Kidney (tissue), 14 donors: Measurements from ENCODE around the gene WNK2. TPM values are rescaled to one million over a fixed set of nuclear protein-coding genes. Genes with fewer than 3 reads are reported as not detected.

ENCODE experiments used
- DNase-seq, 5 donors: peaks; one replicate each; pipeline ENCODE4 v3.0.0-alpha.2; 2013 to 2020
- FAIRE-seq: peaks from 2 replicates; lab custom pipeline; 2012; peaks lifted over from hg19 to GRCh38; lab: Jason Lieb, UNC
- H3K27ac ChIP-seq, 2 donors: one replicate each; pipeline ENCODE4 v1.7.0; 2013; ENCODE audit warnings: low read depth in 2 of 2, low read length in 2 of 2, inconsistent platforms in 1 of 2
- H3K27me3 ChIP-seq: one replicate; pipeline ENCODE4 v1.7.1; 2013; ENCODE audit warnings: low read length, inconsistent platforms; ENCODE audit not compliant: control insufficient read depth, insufficient read depth
- H3K36me3 ChIP-seq, 3 donors: one replicate each; pipeline versions ENCODE4 v1.7.0 to v1.7.1; 2013; ENCODE audit warnings: low read length in 3 of 3, control low read depth in 1 of 3, inconsistent platforms in 1 of 3; ENCODE audit not compliant: insufficient read depth in 3 of 3, control insufficient read depth in 2 of 3
- H3K4me1 ChIP-seq, 3 donors: one replicate each; pipeline versions ENCODE4 v1.7.0 to v1.7.1; 2013; ENCODE audit warnings: low read length in 3 of 3, inconsistent platforms in 1 of 3, low read depth in 1 of 3; ENCODE audit not compliant: control insufficient read depth in 2 of 3, insufficient read depth in 2 of 3
- H3K4me3 ChIP-seq, 3 donors: one replicate each; pipeline versions ENCODE4 v1.7.0 to v1.8.1; 2013; ENCODE audit warnings: low read length in 3 of 3, control low read depth in 1 of 3, inconsistent platforms in 1 of 3
- H3K9ac ChIP-seq, 3 donors: one replicate each; pipeline versions ENCODE4 v1.7.0 to v1.7.1; 2013; ENCODE audit warnings: low read length in 3 of 3, control low read depth in 1 of 3, inconsistent platforms in 1 of 3
- H3K9me3 ChIP-seq, 3 donors: one replicate each; pipeline versions ENCODE4 v1.7.0 to v1.7.1; 2013; ENCODE audit warnings: low read length in 3 of 3, control low read depth in 1 of 3, inconsistent platforms in 1 of 3; ENCODE audit not compliant: control insufficient read depth in 2 of 3, insufficient read depth in 1 of 3
- intact Hi-C: fragments of 100-400 bp; cut with DNase I; formaldehyde crosslinking; loops from one replicate; pipeline ENCODE4 v1.11.1; 2022
- polyA plus RNA-seq: library from polyadenylated mRNA; stranded (reverse); fragments of 350-450 nt; fragmentation: Illumina TruSeq; extraction: RNeasy Lipid Tissue Mini Kit (QIAGEN cat#74804); gene quantifications from one replicate; pipeline ENCODE4 v1.2.3, GENCODE V29; 2014; ENCODE audit warnings: low read depth, low replicate concordance; ENCODE audit not compliant: insufficient read depth
- total RNA-seq: library from RNA; stranded (reverse); fragmentation: NEBNext Ultra II Directional; extraction: Animal tissue kit (Norgen Biotek cat#: 25700); gene quantifications from one replicate; pipeline ENCODE4 v1.2.1, GENCODE V29; 2021
- TF ChIP-seq, protein P1 (sequence below): IDR thresholded peaks from 3 replicates; pipeline ENCODE4 v1.5.1; 2012; ENCODE audit warnings: mild to moderate bottlenecking, moderate library complexity, borderline replicate concordance; ENCODE audit not compliant: insufficient read depth; ENCODE audit errors: extremely low read depth
- donor health status: control.
- donor health status: control.
- donor health status: control.
- donor health status: control.
- donor health status: control.
- donor health status: DM: yes; HTN: yes; CAD: no.
- donor health status: Normal renal cell carcinoma (clear cell type).

Gene WNK2
- total and polyA plus RNA-seq, 2 donors from 2014 or later: 1.5 to 4.8 TPM

DNA sequence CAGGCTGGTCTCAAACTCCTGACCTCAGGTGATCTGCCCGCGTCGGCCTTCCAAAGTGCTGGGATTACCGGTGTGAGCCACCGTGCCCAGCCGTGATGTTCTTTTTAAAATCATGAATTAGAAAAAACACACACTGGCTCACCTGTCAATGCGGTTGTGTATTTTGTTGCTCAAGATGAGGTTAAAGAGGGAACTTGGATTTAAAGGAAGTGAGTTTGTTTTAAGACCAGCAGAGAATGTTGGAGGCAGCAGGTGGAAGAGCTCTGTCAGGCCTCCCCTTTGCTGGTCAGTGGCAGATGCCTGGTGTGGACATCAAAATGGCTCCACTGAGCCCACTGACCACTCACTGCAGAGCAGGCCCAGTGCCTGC is 38.9 kb downstream of the WNK2 start:
- Histone ChIP-seq H3K27ac (no peak overlapping the region), H3K27me3 (no peaks in the 10 kb centered on the region), H3K36me3 (no peaks in the 10 kb centered on the region), H3K4me1 (no peaks in the 10 kb centered on the region), H3K9me3 (no peaks in the 10 kb centered on the region), H3K4me3 (no peak overlapping the region), H3K9ac (no peak overlapping the region)
- intact Hi-C loops: no loop called here
- FAIRE-seq (no peak), DNase-seq (no peak)
- TF ChIP-seq, protein P1, sequence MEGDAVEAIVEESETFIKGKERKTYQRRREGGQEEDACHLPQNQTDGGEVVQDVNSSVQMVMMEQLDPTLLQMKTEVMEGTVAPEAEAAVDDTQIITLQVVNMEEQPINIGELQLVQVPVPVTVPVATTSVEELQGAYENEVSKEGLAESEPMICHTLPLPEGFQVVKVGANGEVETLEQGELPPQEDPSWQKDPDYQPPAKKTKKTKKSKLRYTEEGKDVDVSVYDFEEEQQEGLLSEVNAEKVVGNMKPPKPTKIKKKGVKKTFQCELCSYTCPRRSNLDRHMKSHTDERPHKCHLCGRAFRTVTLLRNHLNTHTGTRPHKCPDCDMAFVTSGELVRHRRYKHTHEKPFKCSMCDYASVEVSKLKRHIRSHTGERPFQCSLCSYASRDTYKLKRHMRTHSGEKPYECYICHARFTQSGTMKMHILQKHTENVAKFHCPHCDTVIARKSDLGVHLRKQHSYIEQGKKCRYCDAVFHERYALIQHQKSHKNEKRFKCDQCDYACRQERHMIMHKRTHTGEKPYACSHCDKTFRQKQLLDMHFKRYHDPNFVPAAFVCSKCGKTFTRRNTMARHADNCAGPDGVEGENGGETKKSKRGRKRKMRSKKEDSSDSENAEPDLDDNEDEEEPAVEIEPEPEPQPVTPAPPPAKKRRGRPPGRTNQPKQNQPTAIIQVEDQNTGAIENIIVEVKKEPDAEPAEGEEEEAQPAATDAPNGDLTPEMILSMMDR: no peak

DNA sequence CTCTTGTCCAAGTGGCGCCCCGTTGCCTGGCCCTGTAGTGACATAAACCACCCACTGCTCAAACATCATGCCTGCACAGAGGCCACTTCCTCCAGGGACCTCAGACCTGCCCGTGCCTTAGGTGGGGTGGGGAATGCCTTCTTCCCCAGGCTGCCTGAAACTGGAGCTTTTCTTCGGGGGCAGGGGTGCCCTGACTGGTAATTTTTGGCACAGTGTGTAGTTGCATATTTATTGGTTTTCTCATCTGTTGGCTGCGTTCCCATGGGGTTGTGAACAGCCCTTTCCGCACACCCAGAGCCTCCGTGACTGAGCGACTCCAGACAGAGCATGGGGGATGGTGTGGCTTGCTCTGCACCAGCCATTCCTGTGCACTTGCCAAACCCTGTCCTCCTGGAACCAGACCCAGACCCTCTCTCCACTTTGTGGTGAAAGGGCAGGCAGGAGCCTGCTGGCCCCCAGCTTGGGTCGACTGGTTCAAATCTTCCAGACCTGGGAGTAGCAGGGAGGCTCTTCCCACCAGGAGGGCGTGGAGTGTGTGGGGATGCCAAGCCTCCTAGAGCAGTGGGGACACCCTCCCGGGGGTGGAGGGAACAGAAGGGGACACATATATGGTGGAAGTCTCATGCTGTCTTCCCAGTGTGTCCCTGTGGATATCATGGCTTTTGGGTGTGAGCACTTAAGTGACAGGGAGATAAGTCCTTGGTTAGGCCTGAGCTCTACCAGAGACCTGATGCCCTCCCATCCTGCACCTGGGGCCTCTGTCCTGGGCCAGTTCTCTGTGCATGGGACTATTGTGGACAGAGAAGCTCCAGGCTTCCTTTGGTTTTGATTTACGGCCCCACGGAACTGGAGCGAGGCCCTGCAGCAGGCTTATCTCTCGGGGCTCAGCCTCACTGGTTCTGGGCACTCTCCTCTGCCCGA is 39.6 kb downstream of the WNK2 start:
- Histone ChIP-seq H3K9ac (no peak overlapping the region), H3K36me3 (no peaks in the 10 kb centered on the region), H3K4me1 (no peaks in the 10 kb centered on the region), H3K27ac (no peak overlapping the region), H3K27me3 (no peaks in the 10 kb centered on the region), H3K9me3 (no peaks in the 10 kb centered on the region), H3K4me3 (no peak overlapping the region)
- TF ChIP-seq, protein P1: no peak
- intact Hi-C loops: no loop called here
- FAIRE-seq: no peak
- peak in 2 of 5 donors; percentile 45 to 79 for DNase-seq

DNA sequence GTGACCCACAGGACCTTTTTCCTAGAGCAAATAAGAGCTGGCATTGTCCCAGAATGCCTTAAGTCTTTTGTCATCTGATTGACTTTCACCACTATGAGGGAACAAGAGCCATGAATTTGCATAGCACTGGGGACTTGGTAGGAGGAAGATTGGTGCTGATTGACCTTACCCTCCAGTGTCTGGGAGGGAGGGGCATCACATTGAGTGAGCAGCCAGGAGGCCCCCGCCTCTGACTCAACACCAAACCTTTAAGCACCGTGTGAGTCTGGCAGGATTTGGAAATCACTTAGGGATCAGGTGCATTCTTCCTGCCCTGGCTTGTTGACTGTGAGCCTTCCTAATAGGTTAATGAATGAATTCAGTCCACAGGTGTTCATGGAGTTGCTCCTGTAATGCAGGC is 40.7 kb downstream of the WNK2 start:
- Histone ChIP-seq H3K36me3 (no peaks in the 10 kb centered on the region), H3K27ac (no peak overlapping the region), H3K4me1 (no peaks in the 10 kb centered on the region), H3K9me3 (no peaks in the 10 kb centered on the region), H3K9ac (no peak overlapping the region), H3K27me3 (no peaks in the 10 kb centered on the region), H3K4me3 (no peak overlapping the region)
- DNase-seq (peak in 1 of 5 donors; percentile 79), FAIRE-seq (no peak)
- intact Hi-C loops: no loop called here
- TF ChIP-seq, protein P1: no peak
